Measurements from ENCODE around the gene SPRYD4. TPM values are rescaled to one million over a fixed set of nuclear protein-coding genes. Genes with fewer than 3 reads are reported as not detected.

The SPRYD4 gene
- total RNA-seq, 1 donor from 2014 or later: 3.1 TPM

DNA sequence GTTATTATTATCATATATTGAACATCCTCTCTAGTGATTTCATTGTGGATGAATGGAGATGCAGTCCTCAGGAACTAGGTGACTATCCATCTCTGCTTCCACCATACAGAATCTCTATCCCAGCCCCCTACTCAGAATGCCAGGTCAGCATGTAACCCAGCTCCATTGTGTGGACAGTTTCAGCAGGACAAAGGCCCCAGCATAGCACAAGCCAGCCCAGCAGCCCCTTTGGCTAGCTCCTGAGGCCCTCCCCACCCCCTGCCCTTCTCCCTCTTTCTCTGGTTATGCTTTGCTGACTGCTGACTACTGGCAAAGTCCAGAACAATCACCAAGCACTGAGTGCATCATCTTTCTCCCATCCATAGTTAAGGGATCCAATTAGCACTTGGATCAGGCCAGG is 5.8 kb upstream of the SPRYD4 start:
- ATAC-seq (no peak), DNase-seq (no peak)
- Histone ChIP-seq H3K4me3 (no peak overlapping the region), H3K36me3 (no peaks in the 10 kb centered on the region), H3K27me3 (ENCODE audit: low read depth) (no peaks in the 10 kb centered on the region), H3K9me3 (no peaks in the 10 kb centered on the region), H3K4me1 (peaks cover 8% of the 10 kb centered on the region), H3K27ac (no peak overlapping the region)
- intact Hi-C loops (cut with DNase I): no loop called here
- TF ChIP-seq, protein P1, sequence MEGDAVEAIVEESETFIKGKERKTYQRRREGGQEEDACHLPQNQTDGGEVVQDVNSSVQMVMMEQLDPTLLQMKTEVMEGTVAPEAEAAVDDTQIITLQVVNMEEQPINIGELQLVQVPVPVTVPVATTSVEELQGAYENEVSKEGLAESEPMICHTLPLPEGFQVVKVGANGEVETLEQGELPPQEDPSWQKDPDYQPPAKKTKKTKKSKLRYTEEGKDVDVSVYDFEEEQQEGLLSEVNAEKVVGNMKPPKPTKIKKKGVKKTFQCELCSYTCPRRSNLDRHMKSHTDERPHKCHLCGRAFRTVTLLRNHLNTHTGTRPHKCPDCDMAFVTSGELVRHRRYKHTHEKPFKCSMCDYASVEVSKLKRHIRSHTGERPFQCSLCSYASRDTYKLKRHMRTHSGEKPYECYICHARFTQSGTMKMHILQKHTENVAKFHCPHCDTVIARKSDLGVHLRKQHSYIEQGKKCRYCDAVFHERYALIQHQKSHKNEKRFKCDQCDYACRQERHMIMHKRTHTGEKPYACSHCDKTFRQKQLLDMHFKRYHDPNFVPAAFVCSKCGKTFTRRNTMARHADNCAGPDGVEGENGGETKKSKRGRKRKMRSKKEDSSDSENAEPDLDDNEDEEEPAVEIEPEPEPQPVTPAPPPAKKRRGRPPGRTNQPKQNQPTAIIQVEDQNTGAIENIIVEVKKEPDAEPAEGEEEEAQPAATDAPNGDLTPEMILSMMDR (IDR thresholded peaks at IDR 0.05): no peak

DNA sequence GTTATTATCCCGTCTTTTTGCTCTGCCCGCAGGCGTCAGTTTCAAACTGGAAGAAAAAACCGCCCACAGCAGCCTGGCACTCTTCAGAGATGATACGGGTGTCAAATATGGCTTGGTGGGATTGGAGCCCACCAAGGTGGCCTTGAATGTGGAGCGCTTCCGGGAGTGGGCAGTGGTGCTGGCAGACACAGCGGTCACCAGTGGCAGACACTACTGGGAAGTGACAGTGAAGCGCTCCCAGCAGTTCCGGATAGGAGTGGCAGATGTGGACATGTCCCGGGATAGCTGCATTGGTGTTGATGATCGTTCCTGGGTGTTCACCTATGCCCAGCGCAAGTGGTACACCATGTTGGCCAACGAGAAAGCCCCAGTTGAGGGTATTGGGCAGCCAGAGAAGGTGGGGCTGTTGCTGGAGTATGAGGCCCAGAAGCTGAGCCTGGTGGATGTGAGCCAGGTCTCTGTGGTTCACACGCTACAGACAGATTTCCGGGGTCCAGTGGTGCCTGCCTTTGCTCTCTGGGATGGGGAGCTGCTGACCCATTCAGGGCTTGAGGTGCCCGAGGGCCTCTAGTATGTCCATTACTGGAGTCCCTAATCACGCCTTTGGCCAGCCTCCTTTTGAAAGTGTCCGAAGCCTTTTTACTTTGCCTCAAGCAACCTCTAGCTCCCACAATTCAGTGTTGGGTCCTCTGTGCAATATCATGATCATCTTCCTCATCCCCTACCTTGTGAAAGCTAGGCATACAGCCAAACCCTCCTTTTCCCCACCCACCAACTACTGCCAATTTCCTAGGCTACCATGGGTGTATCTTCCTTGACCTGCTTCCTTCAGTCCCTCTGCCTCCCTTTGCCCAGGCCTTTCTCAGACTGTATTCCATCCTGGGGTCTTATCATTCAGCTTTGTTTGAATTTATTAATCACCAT is 891 bp downstream of the SPRYD4 start:
- no peak for DNase-seq

DNA sequence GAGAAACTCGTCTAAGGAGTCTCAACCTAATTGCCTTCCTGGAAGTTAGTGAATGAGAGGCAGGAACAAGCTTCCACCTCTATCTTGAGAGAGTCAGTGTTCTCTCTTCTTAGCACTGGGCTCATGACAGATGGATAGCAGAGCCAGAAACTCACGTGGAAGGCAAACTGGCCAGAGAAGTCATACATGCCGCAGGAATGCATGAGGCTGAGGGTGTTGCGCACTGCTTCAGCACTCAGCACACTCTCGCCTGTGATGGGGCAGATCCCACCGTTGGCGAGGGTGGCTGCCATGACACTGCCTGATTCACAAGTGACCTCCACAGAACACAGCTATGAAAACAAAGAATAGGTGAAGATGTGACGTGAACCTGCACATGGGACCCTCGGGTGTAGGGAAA is 6.0 kb downstream of the SPRYD4 start:
- ATAC-seq (no peak), DNase-seq (no peak)
- Histone ChIP-seq H3K36me3 (peaks cover 10% of the 10 kb centered on the region), H3K4me3 (no peak overlapping the region), H3K4me1 (peaks cover 12% of the 10 kb centered on the region), H3K27me3 (ENCODE audit: low read depth) (no peaks in the 10 kb centered on the region), H3K27ac (no peak overlapping the region), H3K9me3 (no peaks in the 10 kb centered on the region)
- TF ChIP-seq, protein P1 (IDR thresholded peaks at IDR 0.05): no peak
- intact Hi-C loops (cut with DNase I): no loop called here

More for the DNA sequence above, 891 bp downstream of the SPRYD4 start:
- Histone ChIP-seq H3K27ac (peak overlapping the region; percentile 91), H3K27me3 (ENCODE audit: low read depth) (no peaks in the 10 kb centered on the region), H3K4me3 (peak overlapping the region; percentile 89), H3K36me3 (peaks cover 10% of the 10 kb centered on the region), H3K4me1 (peaks cover 26% of the 10 kb centered on the region), H3K9me3 (no peaks in the 10 kb centered on the region)
- peak; percentile 3 to 32 for ATAC-seq
- TF ChIP-seq, protein P1 (IDR thresholded peaks at IDR 0.05): no peak
- intact Hi-C loops (cut with DNase I): no loop called here

GRCh38 chr12:56476143-56476542 is 7.8 kb downstream of the SPRYD4 start:
- intact Hi-C loops (cut with DNase I): no loop called here

DNA sequence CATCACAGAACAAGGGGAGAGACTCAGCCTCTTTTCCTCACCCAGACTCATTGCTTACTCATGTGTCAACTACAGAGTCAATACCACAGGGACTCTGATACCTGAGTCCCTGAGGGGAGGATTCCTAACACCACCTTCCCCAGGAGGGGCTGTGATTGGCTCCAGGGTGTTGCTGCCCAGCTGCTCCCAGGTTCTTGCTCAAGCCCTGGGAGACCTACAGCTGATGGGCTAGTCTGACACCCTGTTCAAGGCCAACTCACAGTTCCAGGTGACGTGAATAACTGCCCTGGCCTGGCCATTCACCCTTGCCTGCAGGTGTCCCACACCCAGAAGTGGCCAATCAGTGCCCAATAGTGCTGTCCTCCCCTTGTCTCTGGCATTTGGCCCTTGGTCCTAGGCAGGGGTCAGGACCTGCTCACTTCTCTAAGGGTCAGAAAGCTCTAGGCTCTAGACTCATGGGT is 8.6 kb downstream of the SPRYD4 start:
- no peaks in the 10 kb centered on the region for H3K27me3 ChIP-seq (ENCODE audit: low read depth)
- H3K4me3 ChIP-seq: no peak overlapping the region
- TF ChIP-seq, protein P1 (IDR thresholded peaks at IDR 0.05): no peak
- intact Hi-C loops (cut with DNase I): no loop called here
- H3K9me3 ChIP-seq: no peaks in the 10 kb centered on the region
- H3K4me1 ChIP-seq: no peaks in the 10 kb centered on the region
- DNase-seq (no peak), ATAC-seq (no peak)
- H3K36me3 ChIP-seq: peaks cover 10% of the 10 kb centered on the region
- H3K27ac ChIP-seq: no peak overlapping the region

More at GRCh38 chr12:56476143-56476542, 7.8 kb downstream of the SPRYD4 start:
- no peak overlapping the region for H3K27ac ChIP-seq
- ATAC-seq (no peak), DNase-seq (no peak)
- no peak overlapping the region for H3K4me3 ChIP-seq
- no peaks in the 10 kb centered on the region for H3K9me3 ChIP-seq
- H3K4me1 ChIP-seq: no peaks in the 10 kb centered on the region
- H3K36me3 ChIP-seq: peaks cover 10% of the 10 kb centered on the region
- no peaks in the 10 kb centered on the region for H3K27me3 ChIP-seq (ENCODE audit: low read depth)
- TF ChIP-seq, protein P1 (IDR thresholded peaks at IDR 0.05): no peak
